ENCODE results near the gene GALC.

GALC gene

DNA sequence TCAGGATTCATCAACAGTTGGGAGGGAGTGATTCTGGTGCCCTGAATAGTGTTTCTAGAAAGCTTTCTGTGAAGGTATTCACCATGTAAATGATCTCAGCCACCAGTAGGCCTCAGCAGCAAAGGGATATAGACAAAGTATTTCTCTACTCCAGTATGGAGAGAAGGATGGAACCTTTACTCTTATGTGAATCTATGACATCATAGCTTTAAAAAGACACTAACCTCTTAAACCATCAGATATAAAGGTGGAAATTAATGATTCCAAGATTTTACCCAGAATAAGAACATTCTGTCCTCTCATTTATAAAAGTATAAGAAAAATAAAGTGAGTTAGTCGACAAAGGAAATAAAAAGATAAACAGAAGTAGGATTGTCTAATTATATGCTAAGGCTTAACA is 16.5 kb upstream of the GALC start:
- TF ChIP-seq TAF1 (IDR thresholded peaks at IDR 0.05; ENCODE audit: borderline replicate concordance, insufficient read depth, low read length): no peak
- TF ChIP-seq POLR2AphosphoS5 (IDR thresholded peaks at IDR 0.05; ENCODE audit: low read depth, low read length): no peak
- no peak for TF ChIP-seq FOXP2 (optimal IDR thresholded peaks at IDR 0.05; ENCODE audit: borderline replicate concordance, extremely low read depth, extremely low read length, insufficient read depth)
- TF ChIP-seq, protein P1, sequence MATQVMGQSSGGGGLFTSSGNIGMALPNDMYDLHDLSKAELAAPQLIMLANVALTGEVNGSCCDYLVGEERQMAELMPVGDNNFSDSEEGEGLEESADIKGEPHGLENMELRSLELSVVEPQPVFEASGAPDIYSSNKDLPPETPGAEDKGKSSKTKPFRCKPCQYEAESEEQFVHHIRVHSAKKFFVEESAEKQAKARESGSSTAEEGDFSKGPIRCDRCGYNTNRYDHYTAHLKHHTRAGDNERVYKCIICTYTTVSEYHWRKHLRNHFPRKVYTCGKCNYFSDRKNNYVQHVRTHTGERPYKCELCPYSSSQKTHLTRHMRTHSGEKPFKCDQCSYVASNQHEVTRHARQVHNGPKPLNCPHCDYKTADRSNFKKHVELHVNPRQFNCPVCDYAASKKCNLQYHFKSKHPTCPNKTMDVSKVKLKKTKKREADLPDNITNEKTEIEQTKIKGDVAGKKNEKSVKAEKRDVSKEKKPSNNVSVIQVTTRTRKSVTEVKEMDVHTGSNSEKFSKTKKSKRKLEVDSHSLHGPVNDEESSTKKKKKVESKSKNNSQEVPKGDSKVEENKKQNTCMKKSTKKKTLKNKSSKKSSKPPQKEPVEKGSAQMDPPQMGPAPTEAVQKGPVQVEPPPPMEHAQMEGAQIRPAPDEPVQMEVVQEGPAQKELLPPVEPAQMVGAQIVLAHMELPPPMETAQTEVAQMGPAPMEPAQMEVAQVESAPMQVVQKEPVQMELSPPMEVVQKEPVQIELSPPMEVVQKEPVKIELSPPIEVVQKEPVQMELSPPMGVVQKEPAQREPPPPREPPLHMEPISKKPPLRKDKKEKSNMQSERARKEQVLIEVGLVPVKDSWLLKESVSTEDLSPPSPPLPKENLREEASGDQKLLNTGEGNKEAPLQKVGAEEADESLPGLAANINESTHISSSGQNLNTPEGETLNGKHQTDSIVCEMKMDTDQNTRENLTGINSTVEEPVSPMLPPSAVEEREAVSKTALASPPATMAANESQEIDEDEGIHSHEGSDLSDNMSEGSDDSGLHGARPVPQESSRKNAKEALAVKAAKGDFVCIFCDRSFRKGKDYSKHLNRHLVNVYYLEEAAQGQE (IDR thresholded peaks at IDR 0.05; ENCODE audit: insufficient read depth in 1 of 2, low read depth in 2 of 2, low read length in 2 of 2): no peak
- TF ChIP-seq SIN3A (IDR thresholded peaks at IDR 0.05; ENCODE audit: borderline replicate concordance, insufficient read depth, low read length): no peak

DNA sequence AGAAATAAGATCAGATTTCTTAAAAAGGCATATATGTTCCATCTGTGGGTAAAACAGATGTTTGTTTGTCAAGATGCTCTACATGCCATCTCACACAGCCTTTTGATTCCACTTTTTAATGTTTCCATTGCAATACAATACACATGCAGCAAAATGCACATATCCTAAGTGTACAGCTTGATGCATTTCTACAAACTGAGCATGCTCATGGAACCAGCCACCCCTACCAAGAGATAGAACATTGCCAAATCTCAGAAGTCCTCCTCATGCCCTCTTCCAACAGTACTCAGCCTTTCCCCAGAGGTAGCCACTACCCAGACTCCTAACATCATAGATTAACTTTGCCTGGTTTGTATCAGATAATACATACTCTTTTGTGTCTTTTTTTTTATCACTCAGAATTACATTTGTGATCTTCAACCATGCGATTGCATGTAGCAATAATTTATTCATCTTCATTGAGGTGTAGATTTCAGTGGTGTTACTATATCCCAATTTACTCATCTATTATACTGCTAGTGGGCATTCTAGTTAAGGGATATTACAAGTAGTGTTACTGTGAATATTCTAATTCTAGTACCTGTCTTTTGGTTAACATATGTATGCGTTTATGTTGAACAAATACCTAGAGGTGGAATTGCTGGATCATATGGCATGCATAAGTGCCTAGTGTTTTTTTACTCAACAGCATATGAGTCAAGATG is 15.2 kb upstream of the GALC start:
- no peak for TF ChIP-seq SIN3A (IDR thresholded peaks at IDR 0.05; ENCODE audit: borderline replicate concordance, insufficient read depth, low read length)
- no peak for TF ChIP-seq POLR2AphosphoS5 (IDR thresholded peaks at IDR 0.05; ENCODE audit: low read depth, low read length)
- no peak for TF ChIP-seq FOXP2 (optimal IDR thresholded peaks at IDR 0.05; ENCODE audit: borderline replicate concordance, extremely low read depth, extremely low read length, insufficient read depth)
- TF ChIP-seq, protein P1 (IDR thresholded peaks at IDR 0.05; ENCODE audit: insufficient read depth in 1 of 2, low read depth in 2 of 2, low read length in 2 of 2): no peak

DNA sequence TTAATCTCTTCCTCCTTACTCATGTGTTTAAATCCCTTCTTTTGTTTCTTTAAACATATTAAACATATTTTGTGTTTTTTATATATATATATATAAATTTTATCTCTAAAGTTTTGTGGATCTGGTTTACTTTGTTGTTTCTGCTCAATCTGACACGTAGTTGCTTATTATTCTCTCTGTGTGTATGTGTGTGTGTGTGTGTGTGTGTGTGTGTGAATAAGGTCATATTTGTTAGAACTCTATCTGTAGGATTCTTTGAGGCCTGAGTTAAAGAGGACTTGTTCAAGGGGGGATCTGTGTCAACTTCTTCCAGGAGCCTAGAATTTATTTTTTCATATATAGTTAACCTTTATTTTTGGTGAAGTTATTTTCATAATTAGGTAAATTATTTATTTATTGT is 14.6 kb upstream of the GALC start:
- TF ChIP-seq TAF1 (IDR thresholded peaks at IDR 0.05; ENCODE audit: borderline replicate concordance, insufficient read depth, low read length) (no peak), SIN3A (IDR thresholded peaks at IDR 0.05; ENCODE audit: borderline replicate concordance, insufficient read depth, low read length) (no peak), FOXP2 (optimal IDR thresholded peaks at IDR 0.05; ENCODE audit: borderline replicate concordance, extremely low read depth, extremely low read length, insufficient read depth) (no peak), POLR2AphosphoS5 (IDR thresholded peaks at IDR 0.05; ENCODE audit: low read depth, low read length) (no peak)
- TF ChIP-seq, protein P1 (IDR thresholded peaks at IDR 0.05; ENCODE audit: insufficient read depth in 1 of 2, low read depth in 2 of 2, low read length in 2 of 2): no peak

DNA sequence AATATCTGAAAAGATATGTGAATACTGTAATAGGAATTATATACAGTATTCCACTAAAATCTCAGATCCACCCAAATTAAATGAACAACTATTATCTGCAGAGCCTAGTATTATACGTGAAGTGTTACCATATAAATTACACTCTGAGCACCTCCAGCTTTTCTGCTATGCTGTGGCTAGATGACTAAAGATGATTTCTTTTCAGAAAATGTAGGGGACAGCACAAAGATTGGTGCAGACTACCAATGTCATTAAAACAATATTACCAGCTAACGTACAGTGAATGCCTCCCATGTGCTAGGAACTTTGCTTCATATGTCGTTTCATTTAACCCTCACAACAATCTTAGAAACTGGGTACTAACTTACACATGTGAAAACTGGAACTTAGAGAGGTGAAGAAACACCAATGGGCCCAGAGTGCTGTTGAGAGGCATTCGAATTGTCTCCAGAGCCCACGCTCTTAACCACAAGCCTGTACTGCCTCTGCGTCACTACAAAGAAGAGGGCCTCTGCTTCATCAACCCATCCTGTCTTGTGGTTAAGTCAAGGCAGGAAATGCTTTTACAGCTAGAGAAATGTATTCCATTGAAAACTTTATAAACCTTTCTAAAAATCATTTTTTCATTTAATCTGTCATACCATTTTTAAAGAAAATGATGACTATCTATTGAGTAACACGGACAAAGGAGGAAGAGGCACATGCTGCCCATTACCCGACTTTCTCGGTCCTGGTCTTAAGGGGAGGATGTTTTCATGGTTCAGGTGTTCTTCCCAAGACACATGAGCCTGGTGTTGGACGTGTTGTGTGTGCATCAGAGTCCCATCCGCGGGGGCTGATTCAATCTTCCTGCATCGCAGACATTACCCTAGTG is 13.2 kb upstream of the GALC start:
- TF ChIP-seq TAF1 (IDR thresholded peaks at IDR 0.05; ENCODE audit: borderline replicate concordance, insufficient read depth, low read length): no peak
- no peak for TF ChIP-seq SIN3A (IDR thresholded peaks at IDR 0.05; ENCODE audit: borderline replicate concordance, insufficient read depth, low read length)
- no peak for TF ChIP-seq POLR2AphosphoS5 (IDR thresholded peaks at IDR 0.05; ENCODE audit: low read depth, low read length)
- TF ChIP-seq, protein P1 (IDR thresholded peaks at IDR 0.05; ENCODE audit: insufficient read depth in 1 of 2, low read depth in 2 of 2, low read length in 2 of 2): no peak
- no peak for TF ChIP-seq FOXP2 (optimal IDR thresholded peaks at IDR 0.05; ENCODE audit: borderline replicate concordance, extremely low read depth, extremely low read length, insufficient read depth)
